GM23338 (cell line): ENCODE data around the gene ZCCHC13.

Experiments
- CTCF ChIP-seq, 2 experiments: fragments of 200-600 bp in 1 of 2; sonication (generic) in 1 of 2; conservative IDR thresholded peaks; 2 replicates each; pipeline versions ENCODE4 v1.5.1 to v1.6.1; 2016 to 2017; ENCODE audit warnings: antibody characterized with exemption in 2 of 2, low read depth in 2 of 2, mild to moderate bottlenecking in 2 of 2, moderate library complexity in 1 of 2
- JUNB ChIP-seq: IDR thresholded peaks from one replicate; pipeline ENCODE4 v1.6.1; 2016; ENCODE audit warnings: antibody characterized with exemption; ENCODE audit not compliant: unreplicated experiment
- POLR2AphosphoS5 ChIP-seq: IDR thresholded peaks from 2 replicates; pipeline ENCODE4 v1.6.1; 2016; ENCODE audit warnings: antibody characterized with exemption, low read depth

GRCh38 chrX:74270393-74270792 is 33.6 kb upstream of the ZCCHC13 start:
- TF ChIP-seq CTCF (conservative IDR thresholded peaks at IDR 0.05; ENCODE audit: low read depth in 2 of 2) (no peak), POLR2AphosphoS5 (no peak), JUNB (no peak)
